Measurements from ENCODE around the gene KCTD14.
"Not testable (repeated sequence)": the region's sequence is repeated elsewhere in the genome, so short reads cannot be mapped to it uniquely, and the experiment has no call there.

The KCTD14 gene

GRCh38 chr11:78060533-78060932 is 37.5 kb upstream of the KCTD14 start:
- no peak for TF ChIP-seq CTCF (IDR thresholded peaks at IDR 0.05; ENCODE audit: low read depth, low read length)
- H3K4me3 ChIP-seq (replicated peaks in 1 of 2; ENCODE audit: low read depth in 2 of 2, low read length in 2 of 2): no peak overlapping the region

GRCh38 chr11:78059749-78060328 is 36.8 kb upstream of the KCTD14 start:
- not testable (repeated sequence) for H3K4me3 ChIP-seq (replicated peaks in 1 of 2; ENCODE audit: low read depth in 2 of 2, low read length in 2 of 2); DNase-seq (ENCODE audit: low read depth in 2 of 2)

More at GRCh38 chr11:78060533-78060932, 37.5 kb upstream of the KCTD14 start:
- DNase-seq (ENCODE audit: low read depth in 2 of 2): no peak

GRCh38 chr11:78057462-78058055 is 34.5 kb upstream of the KCTD14 start:
- DNase-seq (ENCODE audit: low read depth in 2 of 2): no peak
- no peak for TF ChIP-seq CTCF (IDR thresholded peaks at IDR 0.05; ENCODE audit: low read depth, low read length)
- no peak overlapping the region for H3K4me3 ChIP-seq (replicated peaks in 1 of 2; ENCODE audit: low read depth in 2 of 2, low read length in 2 of 2)

- H3K4me3 ChIP-seq (replicated peaks in 1 of 2; ENCODE audit: low read depth in 2 of 2, low read length in 2 of 2): no peak overlapping the region
- no peak for DNase-seq (ENCODE audit: low read depth in 2 of 2)
- no peak for TF ChIP-seq CTCF (IDR thresholded peaks at IDR 0.05; ENCODE audit: low read depth, low read length)
Observed at GRCh38 chr11:78056093-78056492, 33.0 kb upstream of the KCTD14 start.

- H3K4me3 ChIP-seq (replicated peaks in 1 of 2; ENCODE audit: low read depth in 2 of 2, low read length in 2 of 2): no peak overlapping the region
- no peak for DNase-seq (ENCODE audit: low read depth in 2 of 2)
- no peak for TF ChIP-seq CTCF (IDR thresholded peaks at IDR 0.05; ENCODE audit: low read depth, low read length)
Observed at GRCh38 chr11:78054971-78055370, 31.9 kb upstream of the KCTD14 start.

- no peak for TF ChIP-seq CTCF (IDR thresholded peaks at IDR 0.05; ENCODE audit: low read depth, low read length)
- DNase-seq (ENCODE audit: low read depth in 2 of 2): peak; percentile 79 to 80
- H3K4me3 ChIP-seq (replicated peaks in 1 of 2; ENCODE audit: low read depth in 2 of 2, low read length in 2 of 2): no peak overlapping the region
Observed at GRCh38 chr11:78050964-78051831, 28.1 kb upstream of the KCTD14 start.

- DNase-seq (ENCODE audit: low read depth in 2 of 2): no peak
- H3K4me3 ChIP-seq (replicated peaks in 1 of 2; ENCODE audit: low read depth in 2 of 2, low read length in 2 of 2): no peak overlapping the region
- TF ChIP-seq CTCF (IDR thresholded peaks at IDR 0.05; ENCODE audit: low read depth, low read length): no peak
Observed at GRCh38 chr11:78049348-78049747, 26.3 kb upstream of the KCTD14 start.
